ENCODE data around the gene DHRS13.
"Not testable (repeated sequence)": the region's sequence is repeated elsewhere in the genome, so short reads cannot be mapped to it uniquely, and the experiment has no call there.

DHRS13 gene

DNA sequence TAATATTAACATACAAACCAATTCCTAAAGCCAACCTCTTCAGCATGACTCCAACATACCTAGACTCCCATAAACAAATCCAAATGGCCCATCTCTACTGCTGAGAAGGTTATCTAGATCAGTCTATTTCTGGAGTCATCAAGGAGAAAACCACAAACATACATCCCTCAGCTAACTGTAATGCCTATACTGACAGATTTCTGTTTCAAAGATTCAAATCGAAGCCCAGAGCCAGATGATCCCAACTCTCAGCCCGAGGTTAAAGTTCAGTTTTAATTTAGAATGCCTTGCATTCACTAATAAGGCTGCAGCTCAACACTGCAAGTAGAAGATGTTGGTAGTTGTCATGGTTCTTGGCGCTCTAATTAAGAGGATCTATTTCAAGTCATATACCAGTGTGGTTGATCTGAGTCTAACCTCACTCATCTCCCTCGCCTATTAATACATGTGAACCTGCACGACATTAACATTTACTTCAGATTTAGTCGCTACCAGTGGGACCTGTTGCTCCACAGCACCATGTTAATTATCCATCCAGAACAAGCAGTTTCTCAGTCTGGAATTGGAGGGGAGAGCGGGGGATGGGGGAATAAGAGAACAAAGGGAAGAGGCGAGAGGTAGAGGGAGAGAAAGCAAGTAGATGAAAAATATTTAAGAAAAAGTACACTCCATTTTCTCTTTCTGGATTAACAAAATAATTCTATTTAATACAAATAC lies 33.0 kb upstream of the DHRS13 start:
- no peak overlapping the region for H3K9ac ChIP-seq (ENCODE audit: low read length)
- H3K36me3 ChIP-seq (ENCODE audit: insufficient read depth, low read length) = peaks cover 59% of the 10 kb centered on the region; the same call in 1 of the 2 replicates
- TF ChIP-seq, protein P1, sequence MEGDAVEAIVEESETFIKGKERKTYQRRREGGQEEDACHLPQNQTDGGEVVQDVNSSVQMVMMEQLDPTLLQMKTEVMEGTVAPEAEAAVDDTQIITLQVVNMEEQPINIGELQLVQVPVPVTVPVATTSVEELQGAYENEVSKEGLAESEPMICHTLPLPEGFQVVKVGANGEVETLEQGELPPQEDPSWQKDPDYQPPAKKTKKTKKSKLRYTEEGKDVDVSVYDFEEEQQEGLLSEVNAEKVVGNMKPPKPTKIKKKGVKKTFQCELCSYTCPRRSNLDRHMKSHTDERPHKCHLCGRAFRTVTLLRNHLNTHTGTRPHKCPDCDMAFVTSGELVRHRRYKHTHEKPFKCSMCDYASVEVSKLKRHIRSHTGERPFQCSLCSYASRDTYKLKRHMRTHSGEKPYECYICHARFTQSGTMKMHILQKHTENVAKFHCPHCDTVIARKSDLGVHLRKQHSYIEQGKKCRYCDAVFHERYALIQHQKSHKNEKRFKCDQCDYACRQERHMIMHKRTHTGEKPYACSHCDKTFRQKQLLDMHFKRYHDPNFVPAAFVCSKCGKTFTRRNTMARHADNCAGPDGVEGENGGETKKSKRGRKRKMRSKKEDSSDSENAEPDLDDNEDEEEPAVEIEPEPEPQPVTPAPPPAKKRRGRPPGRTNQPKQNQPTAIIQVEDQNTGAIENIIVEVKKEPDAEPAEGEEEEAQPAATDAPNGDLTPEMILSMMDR (IDR thresholded peaks at IDR 0.05; ENCODE audit: low read length) = no peak
- TF ChIP-seq EZH2 (IDR thresholded peaks at IDR 0.05; ENCODE audit: borderline replicate concordance, low read length) = no peak
- no peaks in the 10 kb centered on the region for H3K9me3 ChIP-seq (ENCODE audit: low read length)
- no peak overlapping the region for H2AFZ ChIP-seq (ENCODE audit: low read length)
- H3K4me2 ChIP-seq (ENCODE audit: low read length) = no peak overlapping the region
- no peaks in the 10 kb centered on the region for H3K9me2 ChIP-seq (ENCODE audit: low read depth, low read length)
- peaks cover 27% of the 10 kb centered on the region for H3K4me1 ChIP-seq (ENCODE audit: insufficient read depth, low read length, severe bottlenecking)
- H3K27ac ChIP-seq (ENCODE audit: low read depth, low read length, poor library complexity, severe bottlenecking) = no peak overlapping the region
- H4K20me1 ChIP-seq (ENCODE audit: insufficient read depth, low read length) = no peaks in the 10 kb centered on the region
- no peaks in the 10 kb centered on the region for H3K27me3 ChIP-seq (ENCODE audit: insufficient read depth, low read length)
- H3F3A ChIP-seq (ENCODE audit: insufficient read depth, low read length) = no peaks in the 10 kb centered on the region
- H3K79me2 ChIP-seq (ENCODE audit: insufficient read depth, low read length) = peaks cover 84% of the 10 kb centered on the region
- H3K4me3 ChIP-seq (ENCODE audit: low read depth, low read length, poor library complexity, severe bottlenecking) = no peak overlapping the region

GRCh38 chr17:28934508-28934907 lies 31.6 kb upstream of the DHRS13 start:
- not testable (repeated sequence) for H3K27ac ChIP-seq (ENCODE audit: low read depth, low read length, poor library complexity, severe bottlenecking); H2AFZ ChIP-seq (ENCODE audit: low read length); H3K4me2 ChIP-seq (ENCODE audit: low read length); H3F3A ChIP-seq (ENCODE audit: insufficient read depth, low read length); H3K9me2 ChIP-seq (ENCODE audit: low read depth, low read length); H4K20me1 ChIP-seq (ENCODE audit: insufficient read depth, low read length); H3K27me3 ChIP-seq (ENCODE audit: insufficient read depth, low read length); H3K4me3 ChIP-seq (ENCODE audit: low read depth, low read length, poor library complexity, severe bottlenecking); H3K9me3 ChIP-seq (ENCODE audit: low read length); H3K9ac ChIP-seq (ENCODE audit: low read length)
- Histone ChIP-seq H3K79me2 (ENCODE audit: insufficient read depth, low read length) (peaks cover 81% of the 10 kb centered on the region), H3K4me1 (ENCODE audit: insufficient read depth, low read length, severe bottlenecking) (peaks cover 20% of the 10 kb centered on the region), H3K36me3 (ENCODE audit: insufficient read depth, low read length) (peaks cover 51% of the 10 kb centered on the region)

GRCh38 chr17:28929787-28930186 lies 26.9 kb upstream of the DHRS13 start:
- no peak for TF ChIP-seq EZH2 (IDR thresholded peaks at IDR 0.05; ENCODE audit: borderline replicate concordance, low read length)
- TF ChIP-seq, protein P1 (IDR thresholded peaks at IDR 0.05; ENCODE audit: low read length) = no peak
- H3F3A ChIP-seq (ENCODE audit: insufficient read depth, low read length) = no peaks in the 10 kb centered on the region
- H4K20me1 ChIP-seq (ENCODE audit: insufficient read depth, low read length) = no peaks in the 10 kb centered on the region
- peaks cover 46% of the 10 kb centered on the region for H3K79me2 ChIP-seq (ENCODE audit: insufficient read depth, low read length)
- H3K9me2 ChIP-seq (ENCODE audit: low read depth, low read length) = no peaks in the 10 kb centered on the region
- H3K4me3 ChIP-seq (ENCODE audit: low read depth, low read length, poor library complexity, severe bottlenecking) = no peak overlapping the region
- no peaks in the 10 kb centered on the region for H3K9me3 ChIP-seq (ENCODE audit: low read length)
- no peaks in the 10 kb centered on the region for H3K27me3 ChIP-seq (ENCODE audit: insufficient read depth, low read length)
- H3K4me1 ChIP-seq (ENCODE audit: insufficient read depth, low read length, severe bottlenecking) = no peaks in the 10 kb centered on the region
- no peak overlapping the region for H2AFZ ChIP-seq (ENCODE audit: low read length)
- no peak overlapping the region for H3K4me2 ChIP-seq (ENCODE audit: low read length)
- H3K36me3 ChIP-seq (ENCODE audit: insufficient read depth, low read length) = peaks cover 65% of the 10 kb centered on the region
- no peak overlapping the region for H3K9ac ChIP-seq (ENCODE audit: low read length)
- no peak overlapping the region for H3K27ac ChIP-seq (ENCODE audit: low read depth, low read length, poor library complexity, severe bottlenecking)

DNA sequence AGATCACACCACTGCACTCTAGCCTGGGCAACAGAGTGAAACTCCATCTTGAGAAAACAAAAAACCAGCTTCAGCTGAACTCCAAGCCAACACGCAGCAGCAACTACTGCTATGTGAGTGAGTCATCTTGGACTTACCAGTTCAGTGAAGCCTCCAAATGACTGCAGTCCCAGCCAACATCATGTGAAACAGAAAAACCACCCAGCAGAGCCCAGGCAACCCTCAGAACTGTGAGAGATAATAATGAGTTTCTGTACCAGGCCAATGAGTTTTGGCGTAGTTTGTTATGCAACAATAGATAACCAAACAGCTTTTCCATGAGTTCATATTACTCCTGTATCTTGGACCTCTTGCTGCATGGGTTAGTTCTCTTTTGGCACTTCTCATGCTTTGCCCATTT lies 25.2 kb upstream of the DHRS13 start:
- Histone ChIP-seq H3K9me3 (ENCODE audit: low read length) (no peaks in the 10 kb centered on the region), H3K79me2 (ENCODE audit: insufficient read depth, low read length) (peaks cover 31% of the 10 kb centered on the region), H2AFZ (ENCODE audit: low read length) (no peak overlapping the region), H3K4me1 (ENCODE audit: insufficient read depth, low read length, severe bottlenecking) (no peaks in the 10 kb centered on the region), H3K9me2 (ENCODE audit: low read depth, low read length) (no peaks in the 10 kb centered on the region), H3K27ac (ENCODE audit: low read depth, low read length, poor library complexity, severe bottlenecking) (no peak overlapping the region), H3K4me3 (ENCODE audit: low read depth, low read length, poor library complexity, severe bottlenecking) (no peak overlapping the region), H3F3A (ENCODE audit: insufficient read depth, low read length) (no peaks in the 10 kb centered on the region), H3K27me3 (ENCODE audit: insufficient read depth, low read length) (no peaks in the 10 kb centered on the region), H4K20me1 (ENCODE audit: insufficient read depth, low read length) (no peaks in the 10 kb centered on the region), H3K4me2 (ENCODE audit: low read length) (no peak overlapping the region), H3K9ac (ENCODE audit: low read length) (no peak overlapping the region), H3K36me3 (ENCODE audit: insufficient read depth, low read length) (peaks cover 69% of the 10 kb centered on the region)
- TF ChIP-seq, protein P1 (IDR thresholded peaks at IDR 0.05; ENCODE audit: low read length) = no peak
- no peak for TF ChIP-seq EZH2 (IDR thresholded peaks at IDR 0.05; ENCODE audit: borderline replicate concordance, low read length)
